ENCODE results near the gene NDUFA13. TPM values are rescaled to one million over a fixed set of nuclear protein-coding genes. Genes with fewer than 3 reads are reported as not detected.

Gene NDUFA13
- polyA plus RNA-seq, 1 experiment: 388 TPM

- no peak for DNase-seq (ENCODE audit: low read depth, low spot score)
- Histone ChIP-seq H3K9me3 (ENCODE audit: control insufficient read depth, insufficient read depth, low read length) (peaks cover 10% of the 10 kb centered on the region; the same call in 1 of the 2 replicates), H3K27ac (ENCODE audit: low read depth, low read length) (no peak overlapping the region), H3K4me3 (ENCODE audit: low read depth, low read length) (no peak overlapping the region), H3K27me3 (ENCODE audit: control insufficient read depth, insufficient read depth, low read length) (peaks cover 11% of the 10 kb centered on the region)
- POLR2A ChIA-PET: no interaction called here
- CTCF ChIA-PET: interaction anchor here (1.1 to 7.7 kb wide), 6 partner anchors 8 to 55 kb away, joined by 3 to 58 read pairs (median 6); no protein-coding TSS in a partner anchor
- TF ChIP-seq CTCF (IDR thresholded peaks at IDR 0.05; ENCODE audit: low read depth, low read length): no peak
These were observed 35.8 kb downstream of the NDUFA13 start for GRCh38 chr19:19551853-19552192.

GRCh38 chr19:19552798-19553197 lies 36.8 kb downstream of the NDUFA13 start:
- TF ChIP-seq CTCF (IDR thresholded peaks at IDR 0.05; ENCODE audit: low read depth, low read length): peak; percentile 79
- Histone ChIP-seq H3K27me3 (ENCODE audit: control insufficient read depth, insufficient read depth, low read length) (peaks cover 11% of the 10 kb centered on the region), H3K9me3 (ENCODE audit: control insufficient read depth, insufficient read depth, low read length) (peaks cover 10% of the 10 kb centered on the region; the same call in 1 of the 2 replicates), H3K27ac (ENCODE audit: low read depth, low read length) (no peak overlapping the region), H3K4me3 (ENCODE audit: low read depth, low read length) (no peak overlapping the region)
- CTCF ChIA-PET: interaction anchor here (0.6 to 7.7 kb wide), 22 partner anchors 9 to 666 kb away, joined by 3 to 58 read pairs (median 5); partner anchors contain the start of gene GMIP
- POLR2A ChIA-PET: interaction anchor here (0.8 kb wide), 1 partner anchor 24 kb away, joined by 3 read pairs; no protein-coding TSS in a partner anchor
- DNase-seq (ENCODE audit: low read depth, low spot score): no peak

- no peak for TF ChIP-seq CTCF (IDR thresholded peaks at IDR 0.05; ENCODE audit: low read depth, low read length)
- POLR2A ChIA-PET: interaction anchor here (0.5 kb wide), 1 partner anchor 33 kb away, joined by 3 read pairs; no protein-coding TSS in a partner anchor
- Histone ChIP-seq H3K9me3 (ENCODE audit: control insufficient read depth, insufficient read depth, low read length) (peaks cover 10% of the 10 kb centered on the region; the same call in 1 of the 2 replicates), H3K27ac (ENCODE audit: low read depth, low read length) (no peak overlapping the region), H3K27me3 (ENCODE audit: control insufficient read depth, insufficient read depth, low read length) (peaks cover 6% of the 10 kb centered on the region), H3K4me3 (ENCODE audit: low read depth, low read length) (no peak overlapping the region)
- DNase-seq (ENCODE audit: low read depth, low spot score): no peak
- CTCF ChIA-PET: interaction anchor here (0.7 to 7.7 kb wide), 24 partner anchors 7 to 105 kb away, joined by 3 to 58 read pairs (median 4); partner anchors contain the start of gene GMIP
These were observed 37.6 kb downstream of the NDUFA13 start for GRCh38 chr19:19553670-19554069.

GRCh38 chr19:19554074-19555023 lies 38.3 kb downstream of the NDUFA13 start:
- CTCF ChIA-PET: interaction anchor here (0.6 to 7.7 kb wide), 21 partner anchors 8 to 90 kb away, joined by 3 to 58 read pairs (median 4); partner anchors contain the start of gene GMIP
- DNase-seq (ENCODE audit: low read depth, low spot score): no peak
- peak; percentile 71 for TF ChIP-seq CTCF (IDR thresholded peaks at IDR 0.05; ENCODE audit: low read depth, low read length)
- Histone ChIP-seq H3K27me3 (ENCODE audit: control insufficient read depth, insufficient read depth, low read length) (peaks cover 2% of the 10 kb centered on the region), H3K9me3 (ENCODE audit: control insufficient read depth, insufficient read depth, low read length) (peaks cover 8% of the 10 kb centered on the region; the same call in 1 of the 2 replicates), H3K27ac (ENCODE audit: low read depth, low read length) (no peak overlapping the region), H3K4me3 (ENCODE audit: low read depth, low read length) (no peak overlapping the region)
- POLR2A ChIA-PET: interaction anchor here (0.5 kb wide), 1 partner anchor 33 kb away, joined by 3 read pairs; no protein-coding TSS in a partner anchor

- TF ChIP-seq CTCF (IDR thresholded peaks at IDR 0.05; ENCODE audit: low read depth, low read length): no peak
- H3K9me3 ChIP-seq (ENCODE audit: control insufficient read depth, insufficient read depth, low read length): no peaks in the 10 kb centered on the region
- CTCF ChIA-PET: no interaction called here
- no peaks in the 10 kb centered on the region for H3K27me3 ChIP-seq (ENCODE audit: control insufficient read depth, insufficient read depth, low read length)
- H3K4me3 ChIP-seq (ENCODE audit: low read depth, low read length): no peak overlapping the region
- no peak overlapping the region for H3K27ac ChIP-seq (ENCODE audit: low read depth, low read length)
- POLR2A ChIA-PET: no interaction called here
- no peak for DNase-seq (ENCODE audit: low read depth, low spot score)
These were observed 42.0 kb downstream of the NDUFA13 start for GRCh38 chr19:19558055-19558454.
